ENCODE measurements around the gene LEPR. TPM values are rescaled to one million over a fixed set of nuclear protein-coding genes. Genes with fewer than 3 reads are reported as not detected.
"Not testable (repeated sequence)": the region's sequence is repeated elsewhere in the genome, so short reads cannot be mapped to it uniquely, and the experiment has no call there.

Gene LEPR, protein sequence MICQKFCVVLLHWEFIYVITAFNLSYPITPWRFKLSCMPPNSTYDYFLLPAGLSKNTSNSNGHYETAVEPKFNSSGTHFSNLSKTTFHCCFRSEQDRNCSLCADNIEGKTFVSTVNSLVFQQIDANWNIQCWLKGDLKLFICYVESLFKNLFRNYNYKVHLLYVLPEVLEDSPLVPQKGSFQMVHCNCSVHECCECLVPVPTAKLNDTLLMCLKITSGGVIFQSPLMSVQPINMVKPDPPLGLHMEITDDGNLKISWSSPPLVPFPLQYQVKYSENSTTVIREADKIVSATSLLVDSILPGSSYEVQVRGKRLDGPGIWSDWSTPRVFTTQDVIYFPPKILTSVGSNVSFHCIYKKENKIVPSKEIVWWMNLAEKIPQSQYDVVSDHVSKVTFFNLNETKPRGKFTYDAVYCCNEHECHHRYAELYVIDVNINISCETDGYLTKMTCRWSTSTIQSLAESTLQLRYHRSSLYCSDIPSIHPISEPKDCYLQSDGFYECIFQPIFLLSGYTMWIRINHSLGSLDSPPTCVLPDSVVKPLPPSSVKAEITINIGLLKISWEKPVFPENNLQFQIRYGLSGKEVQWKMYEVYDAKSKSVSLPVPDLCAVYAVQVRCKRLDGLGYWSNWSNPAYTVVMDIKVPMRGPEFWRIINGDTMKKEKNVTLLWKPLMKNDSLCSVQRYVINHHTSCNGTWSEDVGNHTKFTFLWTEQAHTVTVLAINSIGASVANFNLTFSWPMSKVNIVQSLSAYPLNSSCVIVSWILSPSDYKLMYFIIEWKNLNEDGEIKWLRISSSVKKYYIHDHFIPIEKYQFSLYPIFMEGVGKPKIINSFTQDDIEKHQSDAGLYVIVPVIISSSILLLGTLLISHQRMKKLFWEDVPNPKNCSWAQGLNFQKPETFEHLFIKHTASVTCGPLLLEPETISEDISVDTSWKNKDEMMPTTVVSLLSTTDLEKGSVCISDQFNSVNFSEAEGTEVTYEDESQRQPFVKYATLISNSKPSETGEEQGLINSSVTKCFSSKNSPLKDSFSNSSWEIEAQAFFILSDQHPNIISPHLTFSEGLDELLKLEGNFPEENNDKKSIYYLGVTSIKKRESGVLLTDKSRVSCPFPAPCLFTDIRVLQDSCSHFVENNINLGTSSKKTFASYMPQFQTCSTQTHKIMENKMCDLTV
- 1 to 10 TPM in 2 of 4 donors, under 1 TPM in 1, not detected in 1; 0.54 to 6.6 (median 2.9) TPM for polyA plus RNA-seq
- long read RNA-seq, donor 1, result 0 reads
- long read RNA-seq, donor 2, result 0 reads
- long read RNA-seq, donor 3, result 0 reads
- long read RNA-seq, donor 4, result 0 reads
- long read RNA-seq, donor 5, result 0 reads
- long read RNA-seq, donor 6, result 0 reads
- long read RNA-seq, donor 7, result 0 reads
- long read RNA-seq, donor 8, result 0 reads
- long read RNA-seq, donor 9, result 0 reads
- long read RNA-seq, donor 10, full-length matches to known transcripts, result 3 of 3 reads
- long read RNA-seq, donor 10, partial matches to known transcripts, result 0 of 3 reads
- long read RNA-seq, donor 10, other reads (novel, unspliced or antisense), result 0 of 3 reads

DNA sequence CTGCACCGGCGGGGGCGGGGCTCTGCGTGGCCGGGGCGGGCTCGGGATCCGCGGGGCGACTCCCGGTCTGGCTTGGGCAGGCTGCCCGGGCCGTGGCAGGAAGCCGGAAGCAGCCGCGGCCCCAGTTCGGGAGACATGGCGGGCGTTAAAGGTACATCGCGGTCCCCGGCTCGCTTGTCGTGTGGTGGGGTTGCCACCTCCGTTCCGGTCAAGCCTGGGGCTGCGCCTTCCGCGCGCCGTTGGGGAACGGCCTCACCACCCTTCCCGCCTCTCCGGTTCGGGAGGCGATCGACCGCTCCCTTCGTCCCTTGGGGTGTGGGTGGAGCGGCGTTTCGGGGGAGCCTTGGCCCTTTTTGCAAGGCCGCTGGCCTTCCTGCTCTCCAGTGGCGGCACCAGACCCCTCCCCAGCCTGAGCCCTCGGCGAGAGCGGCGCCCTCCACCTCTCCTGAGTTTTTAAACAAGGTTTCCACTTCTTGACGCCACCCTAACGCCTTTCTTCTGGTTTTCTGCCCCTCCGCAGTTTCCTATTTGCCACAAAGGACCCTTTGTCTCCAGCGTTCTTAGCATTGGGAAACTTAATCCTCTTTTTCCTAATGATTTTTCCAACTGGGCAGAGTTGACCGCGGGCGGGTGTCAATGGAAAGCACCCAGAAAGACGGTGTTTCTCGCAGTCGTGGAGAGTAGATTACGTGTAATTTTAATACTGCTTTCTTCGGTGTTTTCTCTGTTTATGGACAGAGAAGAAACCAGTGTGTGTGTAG is at the start of gene LEPR, which contains the start of gene LEPROT:
Gene LEPR (plus strand): TSS at position 79 of the 761 bp plus-strand sequence. CDS start 144,898 bp downstream, outside the sequence.
Gene LEPROT (plus strand): TSS at position 79 of the 761 bp plus-strand sequence. CDS start 57 bp downstream, at position 136.
- FAIRE-seq (no peak), DNase-seq (no peak)
- no peaks in the 10 kb centered on the region for H3K9me3 ChIP-seq (ENCODE audit: control insufficient read depth in 2 of 2, insufficient read depth in 1 of 2, low read depth in 1 of 2, low read length in 1 of 2)
- H3K4me1 ChIP-seq (ENCODE audit: control insufficient read depth in 3 of 3, insufficient read depth in 2 of 3, low read depth in 1 of 3, low read length in 2 of 3), result peaks cover 0 to 11% (median 4%) of the 10 kb centered on the region in 3 donors
- peak within 1 kb of the TSS; percentile 84 for H3K4me3 ChIP-seq (ENCODE audit: low read depth in 1 of 3, low read length in 3 of 3)
- H3K27ac ChIP-seq (ENCODE audit: low read depth in 1 of 3, low read length in 2 of 3), result peak within 1 kb of the TSS; percentile 88 to 98 (median 96)
- H3K36me3 ChIP-seq (ENCODE audit: control insufficient read depth in 3 of 3, insufficient read depth in 2 of 3, low read depth in 1 of 3, low read length in 3 of 3), result peaks cover 0 to 5% (median 3%) of the 10 kb centered on the region in 3 donors
- 0% methylated on average over 45 to 60 of the region's 60 CpGs for WGBS, 3 donors
- H3K27me3 ChIP-seq (ENCODE audit: control insufficient read depth in 3 of 3, insufficient read depth in 3 of 3, low read length in 3 of 3), result no peaks in the 10 kb centered on the region

DNA sequence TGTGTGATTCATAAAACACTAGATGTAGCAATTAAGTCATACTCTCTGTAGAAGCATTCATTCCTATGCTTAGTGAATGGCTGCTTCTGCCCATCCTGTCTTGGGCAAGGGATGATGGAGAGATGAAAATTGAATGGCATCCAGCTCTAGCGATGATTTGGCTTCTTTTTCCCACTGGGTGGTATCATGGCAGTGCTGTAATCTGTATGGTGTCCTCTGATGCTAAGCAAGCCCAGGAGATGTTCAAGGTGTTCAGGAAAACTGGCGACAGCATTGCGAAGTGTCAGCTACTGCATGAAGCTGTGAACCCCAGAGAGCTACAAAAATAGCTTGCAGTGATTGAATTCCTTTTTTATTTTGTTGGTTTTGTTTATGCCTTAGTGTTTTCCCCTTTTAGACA is 48.9 kb upstream of the LEPR start:
- no peaks in the 10 kb centered on the region for H3K27me3 ChIP-seq (ENCODE audit: control insufficient read depth in 3 of 3, insufficient read depth in 3 of 3, low read length in 3 of 3)
- H3K36me3 ChIP-seq (ENCODE audit: control insufficient read depth in 3 of 3, insufficient read depth in 2 of 3, low read depth in 1 of 3, low read length in 3 of 3), result no peaks in the 10 kb centered on the region
- no peak for FAIRE-seq
- WGBS, 3 donors, result 88 to 95% (median 91%) methylated on average over 3 of the region's 3 CpGs
- H3K4me3 ChIP-seq (ENCODE audit: low read depth in 1 of 3, low read length in 3 of 3), result no peak overlapping the region
- no peak overlapping the region for H3K27ac ChIP-seq (ENCODE audit: low read depth in 1 of 3, low read length in 2 of 3)
- DNase-seq, result no peak
- H3K9me3 ChIP-seq (ENCODE audit: control insufficient read depth in 2 of 2, insufficient read depth in 1 of 2, low read depth in 1 of 2, low read length in 1 of 2), result no peaks in the 10 kb centered on the region
- no peaks in the 10 kb centered on the region for H3K4me1 ChIP-seq (ENCODE audit: control insufficient read depth in 3 of 3, insufficient read depth in 2 of 3, low read depth in 1 of 3, low read length in 2 of 3)

DNA sequence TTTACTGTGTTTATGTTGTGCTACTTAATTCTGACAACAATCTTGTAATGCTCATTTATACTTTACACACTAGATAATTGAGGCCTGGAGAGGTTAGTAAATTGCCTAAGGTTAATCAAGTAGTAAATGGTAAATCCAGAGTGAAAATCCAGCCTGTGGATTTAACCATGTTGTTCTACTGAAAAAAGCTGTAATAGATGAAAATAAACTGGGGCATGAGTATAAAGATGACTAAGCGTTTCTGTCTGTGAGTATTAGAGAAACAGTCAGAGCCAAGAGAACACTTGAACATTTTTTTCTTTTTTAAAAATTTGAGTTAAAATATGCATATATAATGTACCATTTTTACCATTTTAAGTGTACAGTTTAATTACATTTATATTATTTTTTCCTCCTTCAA is 47.9 kb upstream of the LEPR start:
- H3K4me3 ChIP-seq (ENCODE audit: low read depth in 1 of 3, low read length in 3 of 3), result no peak overlapping the region
- H3K36me3 ChIP-seq (ENCODE audit: control insufficient read depth in 3 of 3, insufficient read depth in 2 of 3, low read depth in 1 of 3, low read length in 3 of 3), result no peaks in the 10 kb centered on the region
- no peaks in the 10 kb centered on the region for H3K27me3 ChIP-seq (ENCODE audit: control insufficient read depth in 3 of 3, insufficient read depth in 3 of 3, low read length in 3 of 3)
- 66 to 96% (median 75%) methylated on average over 1 of the region's 1 CpG for WGBS, 3 donors
- FAIRE-seq (no peak), DNase-seq (no peak)
- H3K4me1 ChIP-seq (ENCODE audit: control insufficient read depth in 3 of 3, insufficient read depth in 2 of 3, low read depth in 1 of 3, low read length in 2 of 3), result no peaks in the 10 kb centered on the region
- H3K9me3 ChIP-seq (ENCODE audit: control insufficient read depth in 2 of 2, insufficient read depth in 1 of 2, low read depth in 1 of 2, low read length in 1 of 2), result no peaks in the 10 kb centered on the region
- no peak overlapping the region for H3K27ac ChIP-seq (ENCODE audit: low read depth in 1 of 3, low read length in 2 of 3)

DNA sequence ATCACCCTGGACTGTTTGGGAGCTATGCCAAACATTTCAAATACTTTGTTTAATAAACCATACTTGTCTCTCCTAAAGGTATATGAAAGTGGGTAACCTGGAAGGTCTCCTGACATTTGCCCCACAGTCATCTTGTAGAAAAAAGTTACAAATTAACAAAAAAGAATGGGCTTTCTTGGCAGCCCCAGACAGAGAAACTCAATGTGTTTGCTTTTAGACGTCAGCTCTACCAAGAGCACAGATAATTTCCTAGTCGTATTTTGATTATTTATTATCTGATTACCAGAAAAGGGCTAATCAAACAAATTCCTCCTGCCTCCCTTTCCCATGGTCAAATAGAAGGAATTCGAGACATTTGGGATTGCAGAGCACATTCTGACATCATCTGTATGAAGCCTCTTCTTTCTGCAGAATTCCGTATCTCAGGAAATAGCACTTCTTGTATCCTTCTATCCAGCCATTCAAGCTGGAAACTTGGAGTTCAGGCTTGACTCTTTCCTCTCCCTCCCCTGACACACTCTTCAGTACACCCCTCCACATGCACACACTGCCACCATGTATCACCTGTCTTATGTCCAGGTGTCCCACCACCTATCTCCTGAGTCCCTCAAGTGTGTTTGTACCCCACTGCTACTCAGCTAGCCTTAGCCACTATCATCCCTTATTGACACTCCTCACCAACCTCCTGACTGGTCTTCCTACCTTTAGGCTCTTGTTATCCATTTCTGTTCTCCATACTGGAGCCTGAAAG is 42.8 kb upstream of the LEPR start:
- no peaks in the 10 kb centered on the region for H3K27me3 ChIP-seq (ENCODE audit: control insufficient read depth in 3 of 3, insufficient read depth in 3 of 3, low read length in 3 of 3)
- DNase-seq (no peak), FAIRE-seq (no peak)
- no peaks in the 10 kb centered on the region for H3K36me3 ChIP-seq (ENCODE audit: control insufficient read depth in 3 of 3, insufficient read depth in 2 of 3, low read depth in 1 of 3, low read length in 3 of 3)
- no peaks in the 10 kb centered on the region for H3K4me1 ChIP-seq (ENCODE audit: control insufficient read depth in 3 of 3, insufficient read depth in 2 of 3, low read depth in 1 of 3, low read length in 2 of 3)
- WGBS, 3 donors, result 65 to 70% (median 67%) methylated on average over 4 of the region's 4 CpGs
- H3K9me3 ChIP-seq (ENCODE audit: control insufficient read depth in 2 of 2, insufficient read depth in 1 of 2, low read depth in 1 of 2, low read length in 1 of 2), result no peaks in the 10 kb centered on the region
- no peak overlapping the region for H3K4me3 ChIP-seq (ENCODE audit: low read depth in 1 of 3, low read length in 3 of 3)
- H3K27ac ChIP-seq (ENCODE audit: low read depth in 1 of 3, low read length in 2 of 3), result no peak overlapping the region

DNA sequence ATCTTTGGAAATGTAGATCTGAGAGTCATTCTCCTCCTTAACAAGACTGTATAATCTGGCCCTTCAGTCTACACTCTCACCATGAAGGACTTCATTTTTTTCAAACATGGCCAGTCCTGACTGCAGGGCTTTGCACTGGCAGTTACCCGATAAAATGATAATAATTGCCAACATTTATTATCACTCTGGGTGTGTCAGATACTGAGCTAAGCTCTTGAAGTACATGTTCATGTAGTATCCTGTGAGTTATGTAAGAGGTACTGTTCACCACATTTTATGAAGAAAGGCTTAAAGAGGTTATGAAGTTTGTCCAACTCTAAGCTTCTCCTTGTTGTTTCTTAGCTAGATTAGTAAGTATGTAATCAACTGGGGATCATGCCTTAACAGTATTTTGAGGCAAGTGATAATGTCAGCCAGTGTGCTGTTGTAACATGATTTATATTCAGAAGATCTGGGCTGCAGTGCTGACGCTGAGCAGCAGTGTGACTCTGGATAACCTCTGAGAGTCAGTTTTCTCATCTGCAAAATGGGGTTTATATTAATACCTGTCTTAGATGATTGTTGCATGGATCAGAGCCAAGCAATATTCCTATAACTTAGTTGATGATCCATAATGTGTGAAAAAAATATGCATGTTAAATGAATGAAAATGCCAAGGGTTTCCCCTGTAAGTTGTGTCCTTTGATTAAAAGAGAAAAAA is 42.1 kb upstream of the LEPR start:
- no peak overlapping the region for H3K4me3 ChIP-seq (ENCODE audit: low read depth in 1 of 3, low read length in 3 of 3)
- DNase-seq (peak in 1 of 2 donors; percentile 8), FAIRE-seq (no peak)
- H3K36me3 ChIP-seq (ENCODE audit: control insufficient read depth in 3 of 3, insufficient read depth in 2 of 3, low read depth in 1 of 3, low read length in 3 of 3), result no peaks in the 10 kb centered on the region
- H3K27me3 ChIP-seq (ENCODE audit: control insufficient read depth in 3 of 3, insufficient read depth in 3 of 3, low read length in 3 of 3), result no peaks in the 10 kb centered on the region
- 35 to 72% (median 53%) methylated on average over 2 of the region's 2 CpGs for WGBS, 3 donors
- no peaks in the 10 kb centered on the region for H3K9me3 ChIP-seq (ENCODE audit: control insufficient read depth in 2 of 2, insufficient read depth in 1 of 2, low read depth in 1 of 2, low read length in 1 of 2)
- no peak overlapping the region for H3K27ac ChIP-seq (ENCODE audit: low read depth in 1 of 3, low read length in 2 of 3)
- H3K4me1 ChIP-seq (ENCODE audit: control insufficient read depth in 3 of 3, insufficient read depth in 2 of 3, low read depth in 1 of 3, low read length in 2 of 3), result no peaks in the 10 kb centered on the region

DNA sequence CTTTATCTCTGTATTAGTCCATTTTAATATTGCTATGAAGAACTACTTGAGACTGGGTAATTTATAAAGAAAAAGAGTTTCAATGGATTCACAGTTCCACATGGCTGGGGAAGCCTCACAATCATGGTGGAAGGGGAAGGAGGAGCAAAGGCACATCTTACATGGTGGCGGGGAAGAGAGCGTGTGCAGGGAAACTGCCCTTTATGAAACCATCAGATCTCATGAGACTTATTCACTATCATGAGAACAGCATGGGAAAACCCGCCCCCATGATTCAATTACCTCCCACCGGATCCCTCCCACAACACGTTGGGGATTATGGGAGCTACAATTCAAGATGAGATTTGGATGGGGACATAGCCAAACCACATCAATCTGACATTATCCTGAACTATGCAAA is 36.0 kb upstream of the LEPR start:
- not testable (repeated sequence) for H3K9me3 ChIP-seq (ENCODE audit: control insufficient read depth in 2 of 2, insufficient read depth in 1 of 2, low read depth in 1 of 2, low read length in 1 of 2); H3K27ac ChIP-seq (ENCODE audit: low read depth in 1 of 3, low read length in 2 of 3); H3K4me3 ChIP-seq (ENCODE audit: low read depth in 1 of 3, low read length in 3 of 3); FAIRE-seq; DNase-seq; H3K4me1 ChIP-seq (ENCODE audit: control insufficient read depth in 3 of 3, insufficient read depth in 2 of 3, low read depth in 1 of 3, low read length in 2 of 3); H3K36me3 ChIP-seq (ENCODE audit: control insufficient read depth in 3 of 3, insufficient read depth in 2 of 3, low read depth in 1 of 3, low read length in 3 of 3); H3K27me3 ChIP-seq (ENCODE audit: control insufficient read depth in 3 of 3, insufficient read depth in 3 of 3, low read length in 3 of 3)
- 90 to 95% (median 93%) methylated on average over 5 of the region's 5 CpGs for WGBS, 3 donors

DNA sequence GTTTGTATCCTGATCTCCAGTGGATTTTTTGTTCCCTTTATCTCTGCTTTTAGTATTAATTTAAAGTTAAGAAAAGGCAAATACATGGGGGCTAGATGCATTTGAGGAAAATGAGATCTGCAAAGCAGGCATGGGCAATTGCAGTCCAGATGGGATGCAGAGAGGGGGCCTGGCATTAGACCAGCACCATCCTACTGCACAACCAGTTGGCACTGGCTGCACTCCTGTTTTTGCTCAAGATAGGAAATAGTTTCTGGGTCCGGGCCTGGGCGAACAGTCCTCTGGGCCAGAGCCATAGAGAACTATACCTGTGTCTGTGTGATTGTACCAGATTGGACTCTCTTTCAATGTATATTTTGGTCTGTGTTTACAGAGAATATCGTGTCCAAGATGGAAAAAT is 34.0 kb upstream of the LEPR start:
- no peaks in the 10 kb centered on the region for H3K36me3 ChIP-seq (ENCODE audit: control insufficient read depth in 3 of 3, insufficient read depth in 2 of 3, low read depth in 1 of 3, low read length in 3 of 3)
- no peaks in the 10 kb centered on the region for H3K4me1 ChIP-seq (ENCODE audit: control insufficient read depth in 3 of 3, insufficient read depth in 2 of 3, low read depth in 1 of 3, low read length in 2 of 3)
- no peak overlapping the region for H3K4me3 ChIP-seq (ENCODE audit: low read depth in 1 of 3, low read length in 3 of 3)
- no peak for DNase-seq
- H3K27me3 ChIP-seq (ENCODE audit: control insufficient read depth in 3 of 3, insufficient read depth in 3 of 3, low read length in 3 of 3), result no peaks in the 10 kb centered on the region
- no peaks in the 10 kb centered on the region for H3K9me3 ChIP-seq (ENCODE audit: control insufficient read depth in 2 of 2, insufficient read depth in 1 of 2, low read depth in 1 of 2, low read length in 1 of 2)
- no peak overlapping the region for H3K27ac ChIP-seq (ENCODE audit: low read depth in 1 of 3, low read length in 2 of 3)
- no peak for FAIRE-seq
- WGBS, 3 donors, result 88 to 93% (median 92%) methylated on average over 3 of the region's 3 CpGs
